GM23248 (cell line): Measurements from ENCODE around the gene PTGER3. TPM values are rescaled to one million over a fixed set of nuclear protein-coding genes. Genes with fewer than 3 reads are reported as not detected.

Experiments
- DNase-seq: peaks from one replicate; pipeline ENCODE4 v3.0.0-alpha.2; 2015
- H2AFZ ChIP-seq: fragments of 200-600 bp; sonication (generic); 2 replicates; pipeline ENCODE4 v1.6.1; 2016; ENCODE audit warnings: antibody characterized with exemption
- H3F3A ChIP-seq: fragments of 200-600 bp; sonication (generic); 2 replicates; pipeline ENCODE4 v1.6.1; 2016; ENCODE audit warnings: mild to moderate bottlenecking, antibody characterized with exemption, mixed run types; ENCODE audit not compliant: insufficient read depth
- H3K27ac ChIP-seq: fragments of 200-600 bp; sonication (generic); 2 replicates; pipeline ENCODE4 v1.5.1; 2016; ENCODE audit warnings: mild to moderate bottlenecking
- H3K27me3 ChIP-seq: fragments of 200-600 bp; sonication (generic); replicated peaks from 2 replicates; pipeline ENCODE4 v1.6.1; 2016; ENCODE audit warnings: mild to moderate bottlenecking; ENCODE audit not compliant: insufficient read depth
- H3K36me3 ChIP-seq: fragments of 200-600 bp; sonication (generic); 2 replicates; pipeline ENCODE4 v1.6.1; 2016; ENCODE audit warnings: low read depth, mild to moderate bottlenecking
- H3K4me1 ChIP-seq: fragments of 200-600 bp; sonication (generic); 2 replicates; pipeline ENCODE4 v1.6.1; 2016; ENCODE audit warnings: mild to moderate bottlenecking; ENCODE audit not compliant: insufficient read depth
- H3K4me2 ChIP-seq: fragments of 200-600 bp; sonication (generic); one replicate; pipeline ENCODE4 v1.6.1; 2016; ENCODE audit warnings: mild to moderate bottlenecking; ENCODE audit not compliant: unreplicated experiment
- H3K4me3 ChIP-seq: fragments of 200-600 bp; sonication (generic); 2 replicates; pipeline ENCODE4 v1.5.1; 2016; ENCODE audit warnings: mild to moderate bottlenecking
- H3K79me2 ChIP-seq: fragments of 200-600 bp; sonication (generic); 2 replicates; pipeline ENCODE4 v1.6.1; 2016; ENCODE audit warnings: mild to moderate bottlenecking; ENCODE audit not compliant: insufficient read depth
- H3K9ac ChIP-seq: fragments of 200-600 bp; sonication (generic); 2 replicates; pipeline ENCODE4 v1.6.1; 2016; ENCODE audit warnings: mild to moderate bottlenecking
- H3K9me2 ChIP-seq: fragments of 200-600 bp; sonication (generic); 2 replicates; pipeline ENCODE4 v1.6.1; 2016; ENCODE audit warnings: mixed run types, mild to moderate bottlenecking, moderate library complexity; ENCODE audit not compliant: insufficient read depth
- H3K9me3 ChIP-seq: fragments of 200-600 bp; sonication (generic); one replicate; pipeline ENCODE4 v1.6.1; 2017; ENCODE audit warnings: low read depth
- H4K20me1 ChIP-seq: fragments of 200-600 bp; sonication (generic); 2 replicates; pipeline ENCODE4 v1.6.0; 2016; ENCODE audit not compliant: insufficient read depth
- EZH2 ChIP-seq: fragments of 200-600 bp; sonication (generic); IDR thresholded peaks from 2 replicates; pipeline ENCODE4 v1.6.1; 2018; ENCODE audit warnings: antibody characterized with exemption, mild to moderate bottlenecking; ENCODE audit not compliant: insufficient read depth, poor library complexity, severe bottlenecking
- EZH2phosphoT487 ChIP-seq: fragments of 200-600 bp; sonication (generic); IDR thresholded peaks from 2 replicates; pipeline ENCODE4 v1.6.1; 2018; ENCODE audit warnings: antibody characterized with exemption, moderate library complexity, mild to moderate bottlenecking, low read depth; ENCODE audit not compliant: insufficient read depth
- WGBS, 2 experiments: methylation state at CpG; one replicate each; pipeline ENCODE4 v1.1.6; 2015 to 2017; ENCODE audit warnings: low lambda C conversion rate in 2 of 2, low coverage in 1 of 2; ENCODE audit errors: missing lambda C conversion rate in 2 of 2; 5-methylcytosine and 5-hydroxymethylcytosine counted together
- in situ Hi-C: fragments of 300-500 bp; cut with MboI; formaldehyde crosslinking; loops from 2 replicates; pipeline ENCODE4 v1.15.0; 2020
- polyA plus RNA-seq: library from polyadenylated mRNA; unstranded; fragments of >200 nt; fragmentation: Nextera tagmentation; extraction: Ambion mirVana; gene quantifications from 2 replicates; pipeline ENCODE4 v1.2.1, GENCODE V29; 2016
- total RNA-seq: library from RNA; depleted of rRNA; stranded (reverse); fragments of >200 nt; shearing (Covaris generic); gene quantifications from 2 replicates; pipeline ENCODE4 v1.2.3, GENCODE V29; 2014

Gene PTGER3
- total and polyA plus RNA-seq, 2 experiments from 2014 or later, result 0.31 to 0.97 TPM

- H3K4me2 ChIP-seq, result no peak overlapping the region
- 0 out of 2 replicates have a peak, but pooled peaks cover 14% of the 10 kb centered on the region for H3F3A ChIP-seq
- H3K27ac ChIP-seq, result no peak overlapping the region
- H3K79me2 ChIP-seq, result peaks cover 71% of the 10 kb centered on the region
- H3K4me1 ChIP-seq, result peaks cover 16% of the 10 kb centered on the region
- no peaks in the 10 kb centered on the region for H3K9me3 ChIP-seq
- H3K9me2 ChIP-seq, result no peaks in the 10 kb centered on the region
- no peak overlapping the region for H3K4me3 ChIP-seq
- no peak for DNase-seq
- no peaks in the 10 kb centered on the region for H3K27me3 ChIP-seq
- no peak overlapping the region for H2AFZ ChIP-seq
- peaks cover 9% of the 10 kb centered on the region for H4K20me1 ChIP-seq
- peaks cover 98% of the 10 kb centered on the region for H3K36me3 ChIP-seq
- in situ Hi-C loops, result no loop called here
- H3K9ac ChIP-seq, result no peak overlapping the region
- TF ChIP-seq EZH2phosphoT487 (no peak), EZH2 (no peak)
Observed at GRCh38 chr1:71072273-71072672, 24.7 kb upstream of the PTGER3 start.

- Histone ChIP-seq H3K9ac (no peak overlapping the region), H3K79me2 (peaks cover 65% of the 10 kb centered on the region), H3K4me1 (peaks cover 16% of the 10 kb centered on the region), H3K27me3 (no peaks in the 10 kb centered on the region), H3K9me2 (no peaks in the 10 kb centered on the region), H3K27ac (no peak overlapping the region), H3K9me3 (no peaks in the 10 kb centered on the region), H3K4me2 (no peak overlapping the region), H3F3A (0 out of 2 replicates have a peak, but pooled peaks cover 15% of the 10 kb centered on the region), H3K36me3 (peaks cover 98% of the 10 kb centered on the region), H4K20me1 (peaks cover 9% of the 10 kb centered on the region), H3K4me3 (no peak overlapping the region), H2AFZ (no peak overlapping the region)
- no peak for TF ChIP-seq EZH2
- TF ChIP-seq EZH2phosphoT487, result no peak
- 90 to 93% methylated on average over 4 of the region's 4 CpGs for WGBS, 2 experiments
- in situ Hi-C loops, result no loop called here
- DNase-seq, result no peak
Observed at GRCh38 chr1:71071720-71072119, 24.1 kb upstream of the PTGER3 start.

- Histone ChIP-seq H3K9me2 (no peaks in the 10 kb centered on the region), H3F3A (peaks cover 25% of the 10 kb centered on the region; the same call in 1 of the 2 replicates), H3K4me2 (no peak overlapping the region), H2AFZ (no peak overlapping the region), H3K79me2 (peaks cover 40% of the 10 kb centered on the region), H3K27ac (no peak overlapping the region), H3K4me3 (no peak overlapping the region), H4K20me1 (no peaks in the 10 kb centered on the region), H3K9me3 (no peaks in the 10 kb centered on the region), H3K4me1 (no peaks in the 10 kb centered on the region), H3K27me3 (no peaks in the 10 kb centered on the region), H3K9ac (no peak overlapping the region), H3K36me3 (peaks cover 98% of the 10 kb centered on the region)
- WGBS, 2 experiments, result 73 to 77% methylated on average over 6 of the region's 6 CpGs
- in situ Hi-C loops, result no loop called here
- no peak for TF ChIP-seq EZH2
- TF ChIP-seq EZH2phosphoT487, result no peak
- DNase-seq, result no peak
Observed at GRCh38 chr1:71068325-71069240, 21.0 kb upstream of the PTGER3 start.

GRCh38 chr1:71054791-71055190, 7.2 kb upstream of the PTGER3 start:
- Histone ChIP-seq H3K79me2 (no peaks in the 10 kb centered on the region), H3K9me2 (no peaks in the 10 kb centered on the region), H3K9me3 (no peaks in the 10 kb centered on the region), H3K27ac (no peak overlapping the region), H3F3A (peaks cover 48% of the 10 kb centered on the region), H3K36me3 (peaks cover 20% of the 10 kb centered on the region), H3K4me3 (no peak overlapping the region), H3K27me3 (no peaks in the 10 kb centered on the region), H3K4me1 (no peaks in the 10 kb centered on the region), H2AFZ (no peak overlapping the region), H3K4me2 (no peak overlapping the region), H4K20me1 (no peaks in the 10 kb centered on the region), H3K9ac (no peak overlapping the region)
- no peak for DNase-seq
- WGBS, 2 experiments, result 77 to 82% methylated on average over 6 of the region's 6 CpGs
- in situ Hi-C loops, result loop anchor here (5.0 to 10.0 kb wide), 2 partner anchors 370 to 527 kb away; no protein-coding TSS in a partner anchor
- TF ChIP-seq EZH2phosphoT487, result no peak
- no peak for TF ChIP-seq EZH2
